Stimulated activated CD4-positive, alpha-beta T cell treated with anti-CD3 and anti-CD28 coated beads, TNF-alpha, amount 100 ng/mL, for 48 hours (primary cell): ENCODE results near the gene TRIM47.
A peak's percentile ranks its signal among the peaks of the same experiment; 100 is the strongest.
"Not testable (repeated sequence)": the region's sequence is repeated elsewhere in the genome, so short reads cannot be mapped to it uniquely, and the experiment has no call there.

Source experiments
- DNase-seq, 3 donors: peaks; one replicate each; pipeline ENCODE4 v3.0.0-alpha.2; 2020; ENCODE audit warnings: low read depth in 3 of 3

Gene TRIM47

DNA sequence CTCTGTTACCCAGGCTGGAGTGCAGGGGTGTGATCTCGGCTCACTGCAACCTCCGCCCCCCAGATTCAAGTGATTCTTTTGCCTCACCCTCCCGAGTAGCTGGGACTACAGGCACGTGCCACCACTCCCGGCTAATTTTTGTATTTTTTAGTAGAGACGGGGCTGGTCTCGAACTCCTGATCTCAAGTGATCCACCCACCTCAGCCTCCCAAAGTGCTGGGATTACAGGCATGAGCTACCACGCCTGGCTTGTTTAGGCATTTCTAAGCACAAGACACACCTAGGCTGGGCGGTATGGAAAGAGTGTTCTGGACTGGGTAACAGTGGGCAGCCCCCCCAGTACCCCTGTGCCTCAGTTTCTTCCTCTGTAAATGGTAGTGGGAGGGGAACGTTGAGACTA lies 8.2 kb downstream of the TRIM47 start:
- DNase-seq: not testable (repeated sequence)

DNA sequence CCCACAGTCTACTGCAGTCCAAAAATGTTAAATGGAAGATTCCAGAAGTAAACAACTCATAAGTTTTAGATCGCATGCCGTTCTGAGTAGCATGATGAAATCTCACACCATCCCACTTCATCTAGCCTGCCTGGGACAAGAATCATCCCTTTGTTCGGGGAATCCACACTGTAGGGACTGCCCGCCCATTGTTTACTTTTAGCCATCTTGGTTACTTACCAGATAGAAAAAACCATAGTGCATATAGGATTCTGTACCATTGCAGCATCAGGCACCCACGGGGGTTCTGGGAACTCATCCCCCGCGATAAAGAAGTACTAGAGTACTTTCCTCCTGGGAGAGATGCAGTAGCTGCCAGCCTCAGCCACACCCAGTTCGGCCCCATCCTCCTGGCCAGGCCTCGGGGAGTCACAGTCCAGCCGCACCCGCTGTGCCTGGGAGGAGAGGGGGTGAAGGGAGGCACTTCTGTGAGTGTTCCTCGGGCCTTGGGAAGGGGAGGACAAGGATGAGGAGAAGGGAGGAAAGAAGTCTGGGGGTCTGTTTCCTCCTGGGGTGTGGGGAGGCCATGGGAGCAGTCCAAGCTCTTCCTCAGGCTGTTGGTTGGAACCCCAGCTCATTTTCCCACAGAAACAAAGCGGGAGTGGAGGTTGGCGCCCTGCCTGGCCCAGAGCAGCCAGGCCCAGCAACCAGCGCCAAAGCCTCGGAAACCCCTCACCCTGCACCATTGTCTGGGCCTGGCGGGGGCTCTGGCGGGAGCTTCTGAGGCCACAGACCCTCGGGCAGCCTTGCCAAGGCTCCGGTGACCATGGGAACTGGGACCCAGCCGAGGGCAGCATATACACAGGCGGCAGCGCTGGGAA lies 8.9 kb downstream of the TRIM47 start:
- DNase-seq: no peak

DNA sequence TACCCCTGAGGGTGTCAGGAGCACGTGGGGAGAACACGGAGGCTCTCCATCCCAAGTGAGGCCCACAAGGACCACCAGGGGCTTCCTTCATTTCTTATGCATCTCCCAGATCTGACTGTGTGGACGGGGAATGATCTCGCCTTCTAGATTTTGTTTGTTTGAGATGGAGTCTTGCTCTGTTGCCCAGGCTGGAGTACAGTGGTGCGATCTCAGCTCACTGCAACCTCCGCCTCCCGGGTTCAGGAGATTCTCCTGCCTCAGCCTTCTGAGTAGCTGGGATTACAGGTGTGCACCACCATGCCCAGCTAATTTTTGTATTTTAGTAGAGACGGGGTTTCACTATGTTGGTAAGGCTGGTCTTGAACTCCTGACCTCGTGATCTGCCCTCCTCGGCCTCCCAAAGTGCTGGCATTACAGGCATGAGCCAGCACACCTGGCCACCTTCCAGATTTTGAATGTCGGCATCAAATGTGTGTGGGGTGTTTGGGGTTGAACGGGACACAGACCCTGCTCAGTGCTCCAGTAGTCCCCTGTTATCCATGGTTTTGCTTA lies 9.6 kb downstream of the TRIM47 start:
- DNase-seq: not testable (repeated sequence)

DNA sequence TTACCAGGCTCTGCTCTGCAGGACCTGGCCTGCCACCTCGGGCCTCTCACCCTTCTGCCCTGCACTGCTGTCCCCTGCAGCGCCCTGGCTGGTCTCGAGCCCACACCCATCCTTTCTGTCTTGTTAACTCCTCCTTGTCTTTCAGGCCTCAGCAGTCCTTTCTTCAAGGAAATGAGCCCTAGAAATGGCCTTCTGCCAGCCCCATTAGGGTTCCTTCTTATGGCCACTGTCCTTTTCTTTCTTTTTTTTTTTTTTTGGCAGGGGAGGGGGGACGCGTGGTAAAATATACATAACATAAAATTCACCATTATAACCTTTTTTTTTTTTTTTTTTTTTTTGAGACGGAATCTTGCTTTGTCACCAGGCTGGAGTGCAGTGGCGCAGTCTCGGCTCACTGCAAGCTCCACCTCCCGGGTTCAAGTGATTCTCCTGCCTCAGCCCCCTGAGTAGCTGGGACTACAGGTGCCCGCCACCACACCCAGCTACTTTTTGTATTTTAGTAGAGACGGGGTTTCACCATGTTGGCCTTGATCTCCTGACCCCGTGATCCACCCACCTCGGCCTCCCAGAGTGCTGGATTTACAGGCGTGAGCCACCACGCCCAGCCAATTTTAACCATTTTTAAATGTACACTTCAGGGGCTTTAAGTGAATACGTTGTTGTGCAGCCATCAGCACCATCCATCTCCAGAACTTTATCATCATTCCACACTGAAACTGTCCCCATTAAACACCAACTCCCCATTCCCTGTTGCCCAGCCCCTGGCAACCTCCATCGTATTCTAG lies 12.8 kb downstream of the TRIM47 start:
- DNase-seq: not testable (repeated sequence)

DNA sequence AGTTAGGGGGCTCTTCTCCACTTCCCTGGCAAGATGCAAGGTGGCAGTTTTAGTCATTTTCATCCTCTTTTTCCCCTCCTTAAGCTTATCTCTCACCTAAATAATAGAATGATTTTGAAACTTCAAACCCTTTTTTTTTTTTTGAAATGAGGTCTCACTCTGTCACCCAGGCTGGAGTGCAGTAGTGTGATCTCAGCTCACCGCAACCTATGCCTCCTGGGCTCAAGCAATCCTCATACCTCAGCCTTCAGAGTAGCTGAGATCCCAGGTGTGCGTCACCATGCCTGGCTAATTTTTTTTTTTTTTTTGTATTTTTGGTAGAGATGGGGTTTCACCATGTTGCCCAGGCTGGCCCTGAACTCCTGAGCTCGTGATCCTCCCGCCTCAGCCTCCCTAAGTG lies 13.5 kb downstream of the TRIM47 start:
- not testable (repeated sequence) for DNase-seq

DNA sequence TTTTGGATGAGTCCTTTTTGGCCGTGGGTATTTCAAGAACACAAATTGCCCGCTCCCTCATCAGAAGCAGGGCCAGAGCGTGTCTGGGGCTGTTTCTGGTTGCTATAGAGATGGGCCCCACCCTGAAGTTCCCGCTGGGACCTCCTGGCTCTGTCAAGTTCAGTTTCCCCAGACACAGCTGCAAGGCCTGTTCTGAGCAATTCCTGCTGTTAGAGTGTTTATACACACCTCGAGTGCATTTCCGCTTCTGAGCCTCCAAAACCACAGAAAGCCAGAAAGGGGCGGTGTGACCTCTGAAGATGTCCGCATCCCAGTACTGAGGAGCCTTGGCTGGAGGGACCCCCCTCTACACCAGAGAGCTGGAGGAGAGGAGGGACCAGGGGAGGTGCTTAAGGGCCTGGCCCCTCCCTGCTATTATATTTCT lies 13.9 kb downstream of the TRIM47 start:
- no peak for DNase-seq

DNA sequence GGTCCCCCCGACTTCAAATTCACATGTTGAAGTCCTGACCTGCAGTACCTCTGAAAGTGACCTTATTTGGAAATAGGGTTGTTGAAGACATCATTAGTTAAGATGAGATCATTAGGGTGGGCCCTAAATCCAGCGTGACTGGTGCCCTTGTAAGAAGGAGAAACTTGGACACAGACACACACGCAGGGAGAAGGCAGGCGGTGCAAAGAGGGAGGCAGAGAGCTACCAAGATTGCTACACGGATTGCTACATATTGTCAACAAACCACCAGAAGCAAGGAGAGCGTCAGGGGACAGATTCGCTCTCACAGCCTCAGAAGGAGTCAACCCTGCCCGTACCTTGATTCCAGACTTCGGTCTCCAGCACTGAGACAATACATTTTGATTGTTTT lies 16.5 kb downstream of the TRIM47 start:
- no peak for DNase-seq

DNA sequence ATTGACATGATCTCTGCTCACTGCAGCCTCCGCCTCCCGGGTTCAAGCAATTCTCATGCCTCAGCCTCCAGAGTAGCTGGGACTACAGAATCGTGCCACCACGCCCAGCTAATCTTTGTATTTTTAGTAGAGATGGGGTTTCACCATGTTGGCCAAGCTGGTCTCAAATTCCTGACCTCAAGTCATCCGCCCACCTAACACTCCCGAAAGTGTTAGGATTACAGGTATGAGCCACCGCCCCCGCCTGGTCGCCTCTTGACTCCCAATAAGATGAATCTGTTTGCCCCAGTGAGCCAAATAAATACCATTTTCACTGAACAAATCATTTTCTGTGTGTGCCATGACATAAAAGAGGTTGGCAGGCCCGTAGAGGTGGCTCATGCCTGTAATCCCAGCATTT lies 19.0 kb downstream of the TRIM47 start:
- DNase-seq: not testable (repeated sequence)

DNA sequence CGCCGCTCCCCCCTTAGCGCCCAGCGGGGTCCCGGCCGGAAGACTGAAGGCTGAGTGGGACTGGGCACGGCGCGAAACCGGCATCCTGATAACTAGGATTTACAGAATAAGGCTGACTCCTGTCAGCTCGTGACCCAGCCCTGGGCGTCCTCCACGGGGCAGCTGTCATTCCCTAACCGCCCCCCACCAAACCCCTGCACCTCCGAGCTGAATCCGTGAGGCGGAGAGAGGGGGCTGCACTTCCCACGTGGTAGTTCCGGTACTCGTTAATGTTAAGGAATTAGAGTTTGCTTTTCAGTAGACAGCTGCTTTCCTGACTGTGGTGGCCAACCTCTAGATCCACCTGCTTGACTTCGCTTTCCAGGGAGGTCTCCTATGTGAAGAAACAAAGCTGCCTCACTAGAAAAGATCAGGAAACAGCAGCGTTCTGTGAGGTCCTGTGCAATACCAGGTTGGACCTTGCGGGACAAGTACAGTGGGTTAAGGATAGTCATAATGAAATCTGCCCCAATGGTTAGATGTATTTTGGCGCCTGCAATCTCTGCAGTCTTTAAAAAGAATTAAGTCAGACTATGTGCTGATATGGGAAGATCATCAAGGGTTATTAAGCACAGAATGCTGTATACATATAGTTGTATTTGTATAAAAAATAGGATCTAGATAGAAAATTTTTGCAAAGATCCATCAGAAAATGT lies 22.2 kb downstream of the TRIM47 start:
- DNase-seq: no peak

DNA sequence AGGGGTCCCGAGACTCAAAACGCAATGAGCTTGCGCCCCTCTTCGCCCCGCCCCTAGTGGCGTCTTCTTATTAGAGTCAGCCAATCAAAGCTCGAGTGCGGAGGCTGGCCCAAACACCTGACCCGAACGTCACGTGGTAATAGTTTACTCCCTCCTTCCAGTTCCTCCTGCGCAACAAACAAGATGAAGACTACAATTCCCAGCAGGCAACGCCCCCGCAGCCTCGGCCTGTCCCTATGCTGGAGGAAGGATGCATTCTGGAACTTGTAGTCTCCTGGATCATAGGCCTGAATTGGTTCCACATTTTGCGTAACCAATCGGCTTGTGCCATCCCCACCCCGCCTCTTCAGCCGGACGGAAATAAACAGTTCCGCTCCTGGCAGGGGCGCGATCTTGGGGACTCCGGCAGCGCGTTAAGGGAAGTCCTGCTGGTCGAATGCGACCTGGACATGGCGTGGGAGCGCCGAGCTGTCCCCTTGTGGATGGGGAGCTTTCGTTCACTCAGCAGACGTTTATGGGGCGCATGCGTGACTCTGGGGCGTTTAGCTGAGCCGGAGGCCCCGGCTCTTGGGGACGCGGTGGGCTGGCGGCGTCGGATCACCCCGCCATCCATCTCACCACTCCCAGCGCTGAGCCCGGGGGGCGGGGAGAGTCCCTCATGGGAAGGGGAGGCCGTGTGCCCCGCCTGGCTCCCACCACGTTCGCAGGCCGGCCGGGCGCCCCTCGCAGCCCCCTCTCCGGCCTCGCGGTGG lies 22.9 kb downstream of the TRIM47 start, which contains the start of gene WBP2:
TSS of gene WBP2 (minus strand) at position 26 of the 752 bp plus-strand sequence. CDS start 38 bp downstream, outside the sequence.
- DNase-seq: peak; percentile 96 to 98 (median 97)

DNA sequence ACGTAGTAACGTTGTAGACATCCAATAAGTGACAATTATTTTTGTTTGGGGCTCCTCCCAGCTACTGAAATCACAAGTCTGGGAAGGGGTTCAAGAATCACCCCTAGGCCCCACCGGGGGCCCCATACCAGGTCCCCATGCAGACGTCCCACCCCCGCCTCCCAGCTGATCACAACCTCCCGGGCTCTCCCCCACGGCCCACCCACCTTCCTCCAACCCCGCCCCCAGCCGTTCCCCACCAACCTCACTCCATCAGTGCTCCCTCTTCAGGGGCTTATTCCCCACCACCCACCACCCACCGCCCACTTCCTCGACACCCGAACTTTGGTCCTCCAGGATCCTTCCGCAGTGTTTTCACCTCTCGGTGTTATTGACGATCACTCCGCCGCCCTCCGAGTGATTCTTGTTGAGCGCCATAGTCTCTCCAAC lies 23.5 kb downstream of the TRIM47 start:
- no peak for DNase-seq

DNA sequence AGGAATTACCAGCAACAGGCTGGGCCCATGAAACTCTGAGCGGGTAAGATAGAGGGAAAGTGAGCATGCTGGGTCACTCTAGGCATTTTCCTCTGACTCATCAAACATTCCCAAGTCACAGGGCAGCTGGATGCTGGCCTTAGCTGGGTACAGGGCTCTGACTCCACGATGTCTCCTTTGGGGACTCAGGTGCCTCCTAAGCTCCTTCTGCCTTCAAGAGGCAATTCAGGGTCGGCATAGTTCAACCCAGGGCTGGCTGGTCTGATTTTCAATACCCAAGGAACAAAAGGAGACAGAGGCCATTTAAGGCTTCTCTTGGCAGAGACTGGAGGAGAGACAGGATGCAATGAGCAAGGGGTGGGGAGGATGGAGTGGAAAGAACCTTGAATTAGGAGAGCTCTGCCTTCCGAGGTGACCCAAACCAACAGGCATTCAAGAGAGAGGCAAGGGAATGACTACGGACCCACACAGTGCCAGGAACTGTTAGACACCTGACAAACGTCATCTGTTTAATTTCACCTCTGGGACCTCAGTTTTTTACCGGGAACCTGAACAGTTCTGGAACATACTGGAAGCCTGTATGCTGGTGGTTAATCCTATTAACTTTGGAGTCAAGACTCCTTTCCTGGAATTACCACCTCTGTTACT lies 24.2 kb downstream of the TRIM47 start:
- DNase-seq: no peak

DNA sequence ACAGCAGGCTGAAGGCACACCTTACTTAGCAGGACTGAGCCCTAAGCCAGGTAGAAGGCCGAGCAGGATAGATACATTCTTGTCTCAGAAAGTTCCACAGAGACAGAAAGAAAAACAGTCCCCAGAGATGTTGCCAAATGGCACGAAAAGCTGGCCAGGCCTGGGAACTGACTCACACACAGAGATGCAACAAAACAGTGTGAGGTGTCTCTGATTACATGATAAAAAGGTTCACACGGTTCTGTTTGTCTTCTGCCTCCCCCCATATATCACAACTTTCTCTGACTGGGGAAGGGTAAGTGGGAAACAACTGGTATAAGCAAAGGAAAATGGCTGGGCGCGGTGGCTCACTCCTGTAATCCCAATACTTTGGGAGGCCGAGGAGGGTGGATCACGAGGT lies 24.9 kb downstream of the TRIM47 start:
- no peak for DNase-seq

DNA sequence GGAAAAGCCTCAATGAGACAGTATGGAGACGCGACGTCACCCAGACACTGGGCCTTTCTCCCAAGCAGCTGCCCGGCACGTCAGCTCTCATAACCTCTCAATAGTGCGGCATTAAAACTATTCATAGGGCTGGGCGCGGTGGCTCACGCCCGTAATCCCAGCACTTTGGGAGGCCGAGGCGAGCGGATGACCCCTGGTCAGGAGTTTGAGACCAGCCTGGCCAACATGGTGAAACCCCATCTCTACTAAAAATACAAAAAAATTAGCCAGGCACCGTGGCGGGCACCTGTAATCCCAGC lies 26.7 kb downstream of the TRIM47 start:
- not testable (repeated sequence) for DNase-seq

DNA sequence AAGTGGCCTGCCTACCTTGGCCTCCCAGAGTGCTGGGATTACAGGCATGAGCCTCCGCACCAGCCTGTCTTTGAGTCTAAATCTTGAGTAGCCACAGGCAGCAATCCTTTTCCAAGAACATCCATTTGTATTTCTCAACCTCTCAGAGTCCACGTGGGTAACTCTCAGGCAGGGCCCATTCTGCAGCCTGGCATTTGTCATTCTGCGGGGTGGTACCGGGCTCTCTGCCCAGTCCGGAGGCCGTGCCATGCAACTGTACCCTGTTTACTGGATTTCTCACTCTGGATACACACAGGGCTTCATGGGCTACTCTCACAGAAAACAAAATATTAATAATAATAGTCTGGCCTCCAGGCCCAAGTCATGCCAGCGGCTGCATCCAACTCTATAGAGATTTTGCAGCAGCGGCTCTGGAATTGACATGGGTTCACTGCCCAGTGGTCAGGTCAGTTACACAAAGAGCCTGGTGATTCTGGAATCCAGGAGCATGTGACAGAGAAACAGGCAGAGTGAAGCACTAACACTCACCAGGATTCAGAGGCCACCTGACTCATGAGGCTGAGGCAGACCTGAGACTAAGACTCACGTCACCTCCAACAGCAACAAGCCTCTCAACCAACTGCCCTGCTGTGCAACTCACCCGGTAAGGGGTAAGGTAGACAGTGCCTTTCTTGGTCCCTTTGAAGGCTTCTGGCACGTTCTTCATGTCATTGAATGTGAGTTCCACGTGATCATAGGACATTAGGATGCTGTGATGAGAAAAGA lies 27.3 kb downstream of the TRIM47 start:
- no peak for DNase-seq

DNA sequence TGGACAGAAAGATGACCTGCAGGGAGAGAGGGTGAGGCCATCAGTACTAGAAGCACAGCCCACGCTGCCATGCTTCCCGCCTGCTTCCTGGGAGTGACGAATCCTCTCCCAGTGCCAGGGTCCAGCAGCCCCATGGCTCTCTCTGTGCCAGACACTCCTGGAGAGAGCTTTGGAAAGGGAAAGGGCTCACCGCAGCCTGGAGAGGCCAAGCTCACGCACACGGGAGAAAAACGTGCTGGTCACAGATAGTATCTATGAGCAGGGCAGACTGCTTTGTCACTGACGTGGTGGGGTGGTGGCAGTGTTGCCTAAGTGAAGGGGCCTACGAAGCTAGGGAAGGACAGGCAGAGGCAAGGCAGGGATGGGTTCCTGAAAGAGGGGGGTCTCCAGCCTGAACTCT lies 28.7 kb downstream of the TRIM47 start:
- no peak for DNase-seq

DNA sequence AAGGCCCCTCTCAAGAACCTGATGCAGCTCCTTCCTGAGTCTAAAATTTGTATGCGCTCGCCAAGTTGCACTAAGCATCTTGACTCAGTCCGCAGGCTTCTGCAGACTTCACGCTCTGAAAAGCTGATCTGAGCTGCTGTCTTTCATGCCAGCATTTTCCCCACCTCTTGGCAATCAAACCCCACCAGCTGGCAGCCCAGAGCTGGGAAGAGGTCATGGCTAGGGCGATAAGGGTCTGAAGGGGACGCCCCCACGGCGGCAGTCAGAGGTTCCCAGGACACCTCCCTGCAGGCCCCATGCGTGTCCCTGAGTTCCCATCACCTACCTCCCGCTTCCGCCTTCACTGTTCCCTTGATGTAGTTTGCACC lies 29.1 kb downstream of the TRIM47 start:
- DNase-seq: no peak

DNA sequence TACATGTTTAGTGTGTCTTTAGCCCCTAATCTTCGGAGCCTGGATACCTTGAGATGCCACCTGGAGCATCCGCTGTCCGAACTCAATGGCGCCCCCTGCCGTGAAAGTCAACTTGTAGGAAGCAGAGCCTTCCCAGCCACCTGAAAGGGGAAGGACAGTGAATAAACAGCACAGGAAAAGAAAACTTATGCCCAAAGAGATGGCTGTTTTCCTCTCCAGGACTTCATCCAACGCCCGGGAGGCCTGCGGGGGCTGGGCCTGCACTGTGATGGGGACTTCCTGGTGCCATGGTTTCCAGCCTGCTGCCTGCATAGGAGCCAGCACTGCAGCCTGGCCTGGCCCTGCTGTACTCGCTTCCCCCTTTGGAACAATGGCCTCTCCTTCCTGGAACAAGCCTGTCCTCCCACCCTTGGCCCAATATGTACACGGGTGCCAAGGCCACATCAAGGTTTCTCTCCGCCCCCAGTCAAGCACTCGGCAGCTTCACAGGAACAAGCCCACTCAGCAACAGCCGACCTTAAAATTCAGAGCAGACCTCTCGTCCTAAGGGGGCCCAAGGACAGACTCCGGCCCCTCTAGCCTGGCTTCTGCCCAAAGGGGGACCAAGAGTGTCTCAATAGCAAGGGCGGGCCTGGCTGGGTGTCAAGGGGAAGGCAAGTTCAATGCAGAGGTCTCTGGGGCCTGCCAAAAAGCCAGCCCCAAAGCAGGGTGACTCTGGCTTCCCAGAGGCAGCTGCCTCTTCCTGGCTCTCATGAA lies 29.7 kb downstream of the TRIM47 start:
- DNase-seq: peak; percentile 63 to 84 (median 83)
